Activated naive CD8-positive, alpha-beta T cell treated with anti-CD3 and anti-CD28 coated beads, Interleukin-2, amount 50 U/mL, for 24 hours (primary cell): ENCODE data around the gene GRIA1.

Experiments used
- ATAC-seq: fragments of 150-1000 bp; cut with Tn5 transposase; one replicate; pipeline ENCODE4 v1.10.0; 2021
- DNase-seq: peaks from one replicate; pipeline ENCODE4 v3.0.0; 2021
- H3K27ac Mint-ChIP-seq: one replicate; pipeline ENCODE4 v1.8.0; 2021; ENCODE audit warnings: mild to moderate bottlenecking, mixed read lengths
- H3K27me3 Mint-ChIP-seq: one replicate; pipeline ENCODE4 v1.8.0; 2021; ENCODE audit warnings: mixed read lengths
- H3K36me3 Mint-ChIP-seq: one replicate; pipeline ENCODE4 v1.8.0; 2021; ENCODE audit warnings: low read depth, mixed read lengths
- H3K4me1 Mint-ChIP-seq: one replicate; pipeline ENCODE4 v1.8.0; 2021; ENCODE audit warnings: mixed read lengths
- H3K4me3 Mint-ChIP-seq: one replicate; pipeline ENCODE4 v1.8.0; 2021; ENCODE audit warnings: mild to moderate bottlenecking, moderate library complexity, mixed read lengths
- H3K9me3 Mint-ChIP-seq: one replicate; pipeline ENCODE4 v1.8.0; 2021; ENCODE audit warnings: mixed read lengths

GRIA1 gene

GRCh38 chr5:153780876-153781705, 290.6 kb downstream of the GRIA1 start:
- no peak overlapping the region for H3K27ac Mint-ChIP-seq
- H3K27me3 Mint-ChIP-seq: no peaks in the 10 kb centered on the region
- H3K9me3 Mint-ChIP-seq: no peaks in the 10 kb centered on the region
- H3K4me3 Mint-ChIP-seq: no peak overlapping the region
- no peaks in the 10 kb centered on the region for H3K4me1 Mint-ChIP-seq
- ATAC-seq: no peak
- no peaks in the 10 kb centered on the region for H3K36me3 Mint-ChIP-seq
- DNase-seq: no peak

GRCh38 chr5:153782589-153783361, 292.3 kb downstream of the GRIA1 start:
- Mint-ChIP-seq H3K27me3 (no peaks in the 10 kb centered on the region), H3K4me3 (no peak overlapping the region), H3K4me1 (no peaks in the 10 kb centered on the region), H3K9me3 (no peaks in the 10 kb centered on the region), H3K36me3 (no peaks in the 10 kb centered on the region), H3K27ac (no peak overlapping the region)
- ATAC-seq: no peak
- DNase-seq: no peak

DNA sequence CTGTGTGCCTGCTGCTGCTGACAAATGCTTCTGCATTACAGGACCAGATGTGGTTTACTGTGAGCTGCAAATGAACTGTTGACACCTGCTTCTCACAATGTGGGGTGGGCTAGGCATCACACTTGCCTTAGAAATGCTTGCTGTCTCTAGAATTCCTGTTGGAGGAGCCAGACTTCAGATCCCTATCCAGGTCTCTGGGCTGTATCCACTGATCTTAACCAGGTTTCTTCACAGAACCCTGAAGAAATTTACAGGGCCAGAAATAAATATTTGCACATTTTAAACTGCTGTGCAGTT, 292.8 kb downstream of the GRIA1 start:
- no peaks in the 10 kb centered on the region for H3K4me1 Mint-ChIP-seq
- no peaks in the 10 kb centered on the region for H3K36me3 Mint-ChIP-seq
- no peaks in the 10 kb centered on the region for H3K27me3 Mint-ChIP-seq
- H3K4me3 Mint-ChIP-seq: no peak overlapping the region
- no peak overlapping the region for H3K27ac Mint-ChIP-seq
- no peak for ATAC-seq
- H3K9me3 Mint-ChIP-seq: peaks cover 4% of the 10 kb centered on the region
- DNase-seq: no peak

GRCh38 chr5:153784277-153784676, 293.8 kb downstream of the GRIA1 start:
- peaks cover 6% of the 10 kb centered on the region for H3K9me3 Mint-ChIP-seq
- no peak overlapping the region for H3K27ac Mint-ChIP-seq
- ATAC-seq: no peak

DNA sequence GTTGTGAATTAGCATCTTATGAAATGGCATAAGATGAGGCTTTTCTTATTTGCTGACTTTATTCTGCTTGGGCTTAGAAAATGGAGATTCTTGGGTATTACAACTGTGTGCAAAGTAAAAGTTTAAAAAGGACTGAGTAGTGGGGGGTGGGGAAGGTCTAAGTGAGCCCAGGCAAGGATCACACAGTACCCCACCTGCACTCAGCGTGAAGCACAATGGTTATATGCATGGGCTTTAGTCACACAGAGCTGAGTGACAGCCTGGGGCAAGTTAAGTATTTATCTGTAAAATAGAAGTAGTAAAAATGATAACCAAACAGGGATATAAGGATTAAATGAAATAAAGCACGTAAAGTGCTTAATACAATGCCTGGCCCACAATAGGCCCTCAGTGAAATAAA, 300.9 kb downstream of the GRIA1 start:
- H3K27me3 Mint-ChIP-seq: no peaks in the 10 kb centered on the region
- no peak for DNase-seq
- no peak for ATAC-seq
- H3K9me3 Mint-ChIP-seq: peaks cover 6% of the 10 kb centered on the region
- H3K4me3 Mint-ChIP-seq: no peak overlapping the region
- H3K36me3 Mint-ChIP-seq: no peaks in the 10 kb centered on the region
- H3K27ac Mint-ChIP-seq: no peak overlapping the region
- no peaks in the 10 kb centered on the region for H3K4me1 Mint-ChIP-seq

More at GRCh38 chr5:153784277-153784676, 293.8 kb downstream of the GRIA1 start:
- no peaks in the 10 kb centered on the region for H3K27me3 Mint-ChIP-seq
- H3K4me3 Mint-ChIP-seq: no peak overlapping the region
- H3K4me1 Mint-ChIP-seq: no peaks in the 10 kb centered on the region
- DNase-seq: no peak
- no peaks in the 10 kb centered on the region for H3K36me3 Mint-ChIP-seq

GRCh38 chr5:153792305-153792704, 301.8 kb downstream of the GRIA1 start:
- Mint-ChIP-seq H3K27me3 (peaks cover 2% of the 10 kb centered on the region), H3K9me3 (peaks cover 6% of the 10 kb centered on the region), H3K4me1 (no peaks in the 10 kb centered on the region), H3K27ac (no peak overlapping the region), H3K36me3 (no peaks in the 10 kb centered on the region), H3K4me3 (no peak overlapping the region)
- ATAC-seq (no peak), DNase-seq (no peak)

GRCh38 chr5:153793699-153794098, 303.2 kb downstream of the GRIA1 start:
- no peaks in the 10 kb centered on the region for H3K36me3 Mint-ChIP-seq
- H3K9me3 Mint-ChIP-seq: no peaks in the 10 kb centered on the region
- no peak for DNase-seq
- no peaks in the 10 kb centered on the region for H3K4me1 Mint-ChIP-seq
- H3K4me3 Mint-ChIP-seq: no peak overlapping the region
- ATAC-seq: no peak
- peaks cover 2% of the 10 kb centered on the region for H3K27me3 Mint-ChIP-seq
- H3K27ac Mint-ChIP-seq: no peak overlapping the region

DNA sequence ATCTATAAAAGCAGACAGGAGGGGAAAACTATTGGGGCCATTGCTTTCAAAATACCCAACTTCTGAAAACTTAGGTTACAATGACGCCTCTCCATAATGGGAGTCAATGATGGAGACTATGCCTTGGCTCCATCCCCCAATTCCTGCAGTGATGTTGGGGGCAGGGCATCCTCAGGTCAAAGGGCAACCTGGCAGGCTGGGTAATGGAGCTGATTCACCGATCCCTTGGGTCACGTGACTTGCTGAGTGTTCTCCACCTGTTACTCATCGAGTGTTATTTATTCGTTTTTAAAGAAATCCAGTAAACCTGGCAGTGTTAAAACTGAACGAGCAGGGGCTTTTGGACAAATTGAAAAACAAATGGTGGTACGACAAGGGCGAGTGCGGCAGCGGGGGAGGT, 303.9 kb downstream of the GRIA1 start:
- Mint-ChIP-seq H3K4me3 (no peak overlapping the region), H3K36me3 (no peaks in the 10 kb centered on the region), H3K4me1 (no peaks in the 10 kb centered on the region), H3K27me3 (peaks cover 2% of the 10 kb centered on the region), H3K9me3 (no peaks in the 10 kb centered on the region), H3K27ac (no peak overlapping the region)
- ATAC-seq: no peak
- DNase-seq: no peak

GRCh38 chr5:153796527-153796926, 306.1 kb downstream of the GRIA1 start:
- H3K9me3 Mint-ChIP-seq: no peaks in the 10 kb centered on the region
- ATAC-seq (no peak), DNase-seq (no peak)
- no peaks in the 10 kb centered on the region for H3K4me1 Mint-ChIP-seq
- peaks cover 2% of the 10 kb centered on the region for H3K27me3 Mint-ChIP-seq
- no peak overlapping the region for H3K4me3 Mint-ChIP-seq
- no peaks in the 10 kb centered on the region for H3K36me3 Mint-ChIP-seq
- no peak overlapping the region for H3K27ac Mint-ChIP-seq

- Mint-ChIP-seq H3K4me3 (no peak overlapping the region), H3K4me1 (no peaks in the 10 kb centered on the region), H3K27ac (no peak overlapping the region), H3K36me3 (no peaks in the 10 kb centered on the region), H3K27me3 (peaks cover 2% of the 10 kb centered on the region), H3K9me3 (no peaks in the 10 kb centered on the region)
- ATAC-seq (no peak), DNase-seq (no peak)
These were observed 307.0 kb downstream of the GRIA1 start for GRCh38 chr5:153797484-153797883.

GRCh38 chr5:153798830-153799229, 308.4 kb downstream of the GRIA1 start:
- Mint-ChIP-seq H3K4me3 (no peak overlapping the region), H3K9me3 (no peaks in the 10 kb centered on the region), H3K27me3 (peaks cover 2% of the 10 kb centered on the region), H3K4me1 (no peaks in the 10 kb centered on the region), H3K27ac (no peak overlapping the region), H3K36me3 (no peaks in the 10 kb centered on the region)
- DNase-seq (no peak), ATAC-seq (no peak)

DNA sequence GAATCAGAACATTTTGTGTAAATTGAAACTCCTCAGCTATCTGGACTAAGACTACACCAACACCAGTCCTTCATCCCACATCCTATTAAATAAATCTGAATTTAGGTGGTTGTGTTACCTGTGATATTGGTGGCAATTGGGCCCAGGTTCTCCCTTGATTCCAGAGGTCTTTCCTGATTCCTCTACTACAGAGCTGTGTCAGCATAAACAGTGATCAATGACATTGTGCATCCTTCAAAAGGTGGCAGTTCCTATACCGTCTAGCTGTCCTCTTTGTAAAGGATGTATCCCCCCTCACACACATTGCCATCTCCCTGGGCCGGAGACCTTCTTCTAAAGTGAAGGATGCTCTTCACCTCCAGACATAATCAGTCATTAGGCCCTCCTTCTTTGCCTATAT, 309.0 kb downstream of the GRIA1 start:
- H3K4me3 Mint-ChIP-seq: no peak overlapping the region
- peaks cover 2% of the 10 kb centered on the region for H3K27me3 Mint-ChIP-seq
- DNase-seq: no peak
- H3K27ac Mint-ChIP-seq: no peak overlapping the region
- H3K9me3 Mint-ChIP-seq: no peaks in the 10 kb centered on the region
- H3K4me1 Mint-ChIP-seq: no peaks in the 10 kb centered on the region
- no peaks in the 10 kb centered on the region for H3K36me3 Mint-ChIP-seq
- no peak for ATAC-seq

DNA sequence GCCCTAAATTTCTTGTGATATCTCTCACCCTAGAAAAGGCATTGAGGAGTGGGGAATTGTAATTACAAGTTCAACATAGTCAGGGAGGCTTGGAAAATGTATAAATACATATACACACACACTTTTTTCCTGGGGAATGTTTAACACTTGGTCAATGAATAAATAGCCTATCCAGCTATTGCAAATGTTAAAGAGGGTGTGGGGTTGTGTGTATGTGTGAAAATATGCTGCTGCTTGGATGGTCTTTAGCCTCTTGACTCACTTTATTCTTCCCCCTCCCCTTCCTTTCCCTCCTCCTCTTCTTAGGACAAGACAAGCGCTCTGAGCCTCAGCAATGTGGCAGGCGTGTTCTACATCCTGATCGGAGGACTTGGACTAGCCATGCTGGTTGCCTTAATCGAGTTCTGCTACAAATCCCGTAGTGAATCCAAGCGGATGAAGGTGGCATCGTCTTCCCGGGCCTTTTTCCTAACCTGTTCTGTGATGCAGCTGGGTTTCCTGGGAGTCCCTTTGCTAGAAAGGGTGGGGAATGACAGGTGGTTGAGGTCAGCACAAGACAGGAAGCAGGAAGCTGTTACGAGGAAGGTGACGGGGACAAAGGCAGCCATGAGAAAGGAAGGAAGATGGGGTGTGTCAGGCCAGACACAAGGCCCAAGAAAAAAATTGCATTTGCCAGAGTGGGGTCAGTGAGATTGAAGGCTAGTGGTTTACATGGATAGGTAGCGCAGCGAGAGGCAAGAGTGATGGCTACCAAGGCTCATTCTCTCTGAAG, 311.8 kb downstream of the GRIA1 start:
- DNase-seq: no peak
- Mint-ChIP-seq H3K27me3 (peaks cover 1% of the 10 kb centered on the region), H3K36me3 (no peaks in the 10 kb centered on the region), H3K27ac (no peak overlapping the region), H3K4me1 (no peaks in the 10 kb centered on the region), H3K9me3 (no peaks in the 10 kb centered on the region), H3K4me3 (no peak overlapping the region)
- no peak for ATAC-seq

- Mint-ChIP-seq H3K9me3 (no peaks in the 10 kb centered on the region), H3K27me3 (no peaks in the 10 kb centered on the region), H3K4me3 (no peak overlapping the region), H3K4me1 (no peaks in the 10 kb centered on the region), H3K36me3 (no peaks in the 10 kb centered on the region), H3K27ac (no peak overlapping the region)
- no peak for ATAC-seq
- no peak for DNase-seq
These were observed 317.3 kb downstream of the GRIA1 start for GRCh38 chr5:153807801-153808200.

GRCh38 chr5:153809166-153809565, 318.7 kb downstream of the GRIA1 start:
- no peaks in the 10 kb centered on the region for H3K4me1 Mint-ChIP-seq
- H3K27me3 Mint-ChIP-seq: no peaks in the 10 kb centered on the region
- H3K36me3 Mint-ChIP-seq: no peaks in the 10 kb centered on the region
- H3K9me3 Mint-ChIP-seq: no peaks in the 10 kb centered on the region
- ATAC-seq (no peak), DNase-seq (no peak)
- no peak overlapping the region for H3K4me3 Mint-ChIP-seq
- H3K27ac Mint-ChIP-seq: no peak overlapping the region
